IgD-negative memory B cell (primary cell): ENCODE measurements around the gene KSR1. TPM values are rescaled to one million over a fixed set of nuclear protein-coding genes. Genes with fewer than 3 reads are reported as not detected.
"Not testable (repeated sequence)": the region's sequence is repeated elsewhere in the genome, so short reads cannot be mapped to it uniquely, and the experiment has no call there.

ENCODE experiments used
- H3K27ac Mint-ChIP-seq, 3 donors: one replicate each; pipeline ENCODE4 v1.8.0; 2020 to 2022; ENCODE audit warnings: mild to moderate bottlenecking in 3 of 3, mixed read lengths in 3 of 3, moderate library complexity in 1 of 3
- H3K27me3 Mint-ChIP-seq: one replicate; pipeline ENCODE4 v1.8.0; 2021; ENCODE audit warnings: mixed read lengths
- H3K36me3 Mint-ChIP-seq: one replicate; pipeline ENCODE4 v1.8.0; 2020; ENCODE audit warnings: mild to moderate bottlenecking, mixed read lengths
- H3K4me1 Mint-ChIP-seq, 3 donors: one replicate each; pipeline ENCODE4 v1.8.0; 2020 to 2022; ENCODE audit warnings: mixed read lengths in 3 of 3, mild to moderate bottlenecking in 1 of 3
- H3K4me3 Mint-ChIP-seq, 4 donors: one replicate each; pipeline ENCODE4 v1.8.0; 2020 to 2022; ENCODE audit warnings: mild to moderate bottlenecking in 4 of 4, mixed read lengths in 4 of 4, moderate library complexity in 3 of 4
- H3K9me3 Mint-ChIP-seq, 3 donors: one replicate each; pipeline ENCODE4 v1.8.0; 2020 to 2021; ENCODE audit warnings: mixed read lengths in 3 of 3, mild to moderate bottlenecking in 1 of 3
- polyA plus RNA-seq: library from polyadenylated mRNA; unstranded; fragments of 300-500 nt; fragmentation: Illumina TruSeq; gene quantifications from one replicate; pipeline ENCODE4 v1.2.3, GENCODE V29; 2021

Gene KSR1
- polyA plus RNA-seq, 1 donor from 2014 or later, result 2.1 TPM

DNA sequence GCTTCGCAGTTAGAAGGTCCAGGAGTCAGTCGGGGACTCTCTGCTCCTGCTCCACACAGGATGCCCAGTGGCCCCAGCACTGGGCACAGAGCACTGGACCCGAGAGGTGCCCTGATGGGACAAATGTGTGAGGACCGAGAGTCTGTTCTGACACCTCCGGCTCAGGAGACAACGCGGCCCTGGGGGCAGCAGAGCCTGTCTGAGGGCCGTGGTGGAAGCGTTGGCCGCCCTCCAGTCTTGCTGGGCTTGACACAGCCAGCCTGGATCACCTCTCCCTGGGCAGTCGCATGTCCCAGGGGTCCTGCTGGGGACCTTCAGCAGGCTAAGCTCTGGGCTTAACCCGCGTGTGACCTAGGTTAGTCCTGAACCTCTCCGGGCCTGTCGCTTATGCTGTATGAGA, 197.9 kb downstream of the KSR1 start:
- Mint-ChIP-seq H3K27ac (no peak overlapping the region), H3K4me3 (no peak overlapping the region), H3K36me3 (no peaks in the 10 kb centered on the region), H3K4me1 (peaks cover 5 to 10% (median 8%) of the 10 kb centered on the region in 3 donors), H3K27me3 (no peaks in the 10 kb centered on the region), H3K9me3 (no peaks in the 10 kb centered on the region)

DNA sequence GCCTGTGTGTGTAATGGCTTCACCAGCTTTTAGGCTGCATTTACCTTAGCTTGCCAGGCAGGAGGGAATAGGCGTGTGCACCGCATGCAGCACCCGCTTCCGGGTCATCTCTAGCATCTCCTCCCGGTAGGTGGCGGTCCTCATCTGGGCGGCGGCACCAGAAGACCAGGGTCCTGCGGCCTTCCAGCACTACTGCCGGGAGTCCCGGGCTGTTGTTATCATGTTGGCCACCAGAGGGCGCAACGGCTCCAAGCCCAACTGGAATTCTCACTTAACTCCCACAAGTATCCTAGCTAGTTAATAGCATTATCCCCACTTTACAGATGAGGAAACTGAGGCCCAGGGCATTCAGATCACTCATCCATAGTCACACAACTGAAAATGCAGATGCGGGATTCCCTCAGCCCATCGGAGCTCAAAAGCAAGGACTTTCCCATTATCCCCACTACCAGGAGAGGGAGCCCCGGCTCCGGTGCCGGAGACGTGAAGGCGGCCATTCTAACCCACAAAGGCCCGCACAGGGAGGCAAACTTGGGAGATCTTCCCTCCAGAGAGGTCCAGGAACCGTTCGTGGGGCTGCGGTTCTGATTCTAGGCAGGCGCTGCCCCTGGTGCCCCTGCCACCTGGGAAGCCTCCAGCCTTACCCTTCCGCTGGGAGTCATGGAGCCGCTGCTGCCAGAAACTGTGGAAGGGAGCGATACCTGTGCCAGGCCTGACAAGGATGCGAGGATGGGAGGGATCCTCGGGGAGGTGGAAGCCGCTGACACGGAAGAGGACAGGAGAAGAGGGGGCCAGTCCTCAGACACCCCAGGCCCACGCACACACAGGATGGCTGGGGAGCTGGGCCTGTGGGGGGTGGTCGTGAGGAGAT, 198.6 kb downstream of the KSR1 start:
- Mint-ChIP-seq H3K27ac (peak overlapping the region in 1 of 3 donors; percentile 85), H3K36me3 (no peaks in the 10 kb centered on the region), H3K27me3 (no peaks in the 10 kb centered on the region), H3K4me3 (no peak overlapping the region), H3K9me3 (no peaks in the 10 kb centered on the region), H3K4me1 (peaks cover 5 to 10% (median 8%) of the 10 kb centered on the region in 3 donors)

DNA sequence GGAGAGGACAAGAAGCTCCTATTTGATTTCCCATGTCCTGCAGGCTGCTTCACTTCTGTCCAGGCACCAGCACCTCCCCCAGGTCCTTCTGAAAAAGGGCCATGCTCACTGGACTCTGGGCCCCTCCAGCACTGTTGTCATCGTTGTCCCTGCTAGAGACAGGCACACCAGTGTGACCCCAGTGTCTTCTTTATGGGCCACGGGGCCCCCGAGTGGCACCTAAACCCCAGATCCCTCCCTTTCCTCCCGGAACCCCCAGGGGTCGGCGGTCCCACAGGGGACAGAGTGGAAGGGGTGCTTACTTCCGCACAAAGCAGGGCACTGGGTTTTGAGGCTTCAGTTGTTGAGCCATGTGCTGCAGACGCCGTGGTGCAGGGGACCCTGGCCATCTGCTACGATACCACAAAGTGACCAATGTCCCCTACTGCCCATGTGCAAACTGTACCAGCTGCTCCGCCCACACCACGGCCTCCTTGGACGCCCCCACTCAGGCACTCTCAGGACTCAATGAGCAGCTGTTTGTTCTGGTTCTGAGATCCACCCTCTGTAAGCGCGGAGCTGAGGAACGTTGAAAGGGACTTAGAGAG, 199.4 kb downstream of the KSR1 start:
- H3K27ac Mint-ChIP-seq, H3K4me3 Mint-ChIP-seq, H3K4me1 Mint-ChIP-seq, H3K9me3 Mint-ChIP-seq, H3K36me3 Mint-ChIP-seq, H3K27me3 Mint-ChIP-seq: not testable (repeated sequence)

DNA sequence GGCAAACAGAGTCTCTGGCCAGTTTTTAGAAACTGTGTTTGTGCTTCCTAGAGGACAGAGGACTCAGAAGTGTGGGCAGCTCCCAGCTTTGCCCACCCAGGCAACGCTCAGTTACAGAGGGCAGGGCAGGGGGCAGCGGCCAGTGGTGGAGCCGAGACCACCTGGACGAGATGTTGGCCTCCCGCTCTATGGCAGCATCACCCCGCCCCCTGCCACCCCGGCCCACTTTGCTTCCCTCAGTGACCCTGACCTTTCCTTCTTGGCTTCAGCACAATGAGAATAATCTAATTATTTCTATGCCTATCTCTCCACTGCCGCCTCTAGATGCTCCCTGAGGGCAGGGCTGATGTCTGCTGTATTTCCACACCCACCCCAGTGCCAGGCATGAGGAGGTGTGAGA, 200.4 kb downstream of the KSR1 start:
- H3K27me3 Mint-ChIP-seq, H3K9me3 Mint-ChIP-seq, H3K4me1 Mint-ChIP-seq, H3K36me3 Mint-ChIP-seq, H3K4me3 Mint-ChIP-seq: not testable (repeated sequence)
- peak overlapping the region in 1 of 3 donors; percentile 67 for H3K27ac Mint-ChIP-seq

DNA sequence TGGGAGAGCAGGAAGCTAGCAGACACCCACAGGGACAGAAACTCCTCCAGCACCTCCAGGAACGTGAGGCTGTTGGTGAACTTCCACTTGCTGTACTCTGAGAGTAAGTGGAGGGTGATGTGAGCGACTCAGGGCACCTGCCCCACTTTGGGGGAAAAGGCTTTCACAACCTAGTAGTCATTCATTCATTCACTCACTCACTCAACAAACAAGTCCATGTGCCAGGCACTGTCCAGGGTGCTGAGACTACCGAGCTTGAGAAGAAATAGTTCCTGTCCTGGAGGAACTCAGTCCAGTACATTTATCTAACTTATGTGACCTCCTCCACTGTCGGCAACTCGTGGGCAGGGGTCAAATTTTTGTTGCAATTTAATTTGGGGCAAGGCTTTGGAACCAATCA, 201.4 kb downstream of the KSR1 start:
- Mint-ChIP-seq H3K9me3 (no peaks in the 10 kb centered on the region), H3K4me3 (no peak overlapping the region), H3K36me3 (no peaks in the 10 kb centered on the region), H3K4me1 (peaks cover 5 to 6% (median 5%) of the 10 kb centered on the region in 3 donors), H3K27ac (no peak overlapping the region), H3K27me3 (no peaks in the 10 kb centered on the region)

DNA sequence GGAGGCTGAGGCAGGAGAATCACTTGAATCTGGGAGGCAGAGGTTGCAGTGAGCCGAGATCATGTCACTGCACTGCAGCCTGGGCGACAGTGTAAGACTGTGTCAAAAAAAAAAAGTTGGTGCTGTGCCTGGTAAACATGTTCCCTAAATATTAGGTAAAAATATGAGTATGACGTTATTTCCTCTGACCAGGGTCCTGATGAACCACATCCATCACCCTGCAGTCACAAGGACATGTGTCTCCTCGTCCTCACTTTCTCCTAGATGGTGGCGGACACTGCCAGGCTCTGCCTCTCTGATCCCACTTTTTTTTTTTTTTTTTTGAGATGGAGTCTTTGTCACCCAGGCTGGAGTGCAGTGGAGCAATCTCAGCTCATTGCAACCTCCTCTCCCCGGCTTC, 203.4 kb downstream of the KSR1 start:
- H3K36me3 Mint-ChIP-seq, result no peaks in the 10 kb centered on the region
- no peak overlapping the region for H3K27ac Mint-ChIP-seq
- no peaks in the 10 kb centered on the region for H3K9me3 Mint-ChIP-seq
- no peaks in the 10 kb centered on the region for H3K27me3 Mint-ChIP-seq
- peaks cover 2% of the 10 kb centered on the region in 3 donors for H3K4me1 Mint-ChIP-seq
- no peak overlapping the region for H3K4me3 Mint-ChIP-seq

DNA sequence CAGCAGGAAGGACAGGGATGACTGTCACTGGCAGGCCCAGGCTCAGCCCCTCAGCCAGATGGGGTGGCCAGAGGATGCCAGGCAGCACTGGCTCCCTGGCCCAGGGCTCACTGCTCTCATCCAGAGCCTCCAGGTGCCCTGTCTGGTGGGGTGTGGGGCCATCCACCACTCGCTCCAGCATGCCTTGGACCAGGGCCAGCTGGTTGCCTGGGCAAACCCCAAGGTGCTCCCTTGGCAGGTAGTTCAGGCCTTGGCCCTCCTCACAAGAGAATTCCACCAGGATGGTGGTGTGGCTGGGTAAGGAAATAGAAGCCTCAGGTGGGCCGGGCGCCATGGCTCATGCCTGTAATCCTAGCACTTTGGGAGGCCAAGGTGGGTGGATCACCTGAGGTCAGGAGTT, 204.2 kb downstream of the KSR1 start:
- no peak overlapping the region for H3K27ac Mint-ChIP-seq

DNA sequence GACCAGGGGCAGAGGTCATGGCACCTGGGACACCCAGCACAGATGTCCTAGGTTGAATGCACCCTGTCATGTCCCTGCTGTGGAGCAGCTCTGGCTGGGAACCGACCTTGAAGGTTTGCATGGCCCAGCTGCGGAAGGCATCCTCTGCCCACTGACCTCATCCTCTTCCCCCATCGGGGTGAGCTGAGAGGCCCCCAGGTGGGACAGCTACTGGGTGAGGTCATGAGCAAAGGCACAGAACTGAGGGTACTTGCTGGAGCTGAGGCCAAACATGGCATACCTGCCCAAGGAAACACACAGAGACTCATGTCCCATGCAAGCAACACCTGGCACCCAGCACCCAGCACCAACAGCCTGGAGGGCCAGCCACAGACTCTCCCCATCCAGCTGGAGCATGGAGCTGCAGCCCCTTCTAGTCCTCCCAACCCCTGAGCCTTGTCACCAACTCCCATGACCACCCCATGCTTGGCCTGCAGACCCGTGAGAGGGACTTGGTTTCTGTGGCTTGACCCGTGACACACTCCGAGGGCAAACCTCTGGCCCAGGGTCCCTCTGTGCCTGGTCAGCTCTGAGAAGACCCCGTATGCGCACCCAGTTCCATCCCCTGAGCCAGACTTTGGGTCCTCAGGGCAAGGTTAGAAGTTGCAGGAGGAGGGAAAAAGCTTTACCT, 207.8 kb downstream of the KSR1 start:
- Mint-ChIP-seq H3K27ac (no peak overlapping the region), H3K9me3 (no peaks in the 10 kb centered on the region), H3K36me3 (no peaks in the 10 kb centered on the region), H3K4me3 (no peak overlapping the region), H3K27me3 (no peaks in the 10 kb centered on the region), H3K4me1 (no peaks in the 10 kb centered on the region)

More for the DNA sequence above, 204.2 kb downstream of the KSR1 start:
- H3K4me3 Mint-ChIP-seq, result no peak overlapping the region
- no peaks in the 10 kb centered on the region for H3K36me3 Mint-ChIP-seq
- H3K27me3 Mint-ChIP-seq, result no peaks in the 10 kb centered on the region
- no peaks in the 10 kb centered on the region for H3K9me3 Mint-ChIP-seq
- no peaks in the 10 kb centered on the region for H3K4me1 Mint-ChIP-seq

DNA sequence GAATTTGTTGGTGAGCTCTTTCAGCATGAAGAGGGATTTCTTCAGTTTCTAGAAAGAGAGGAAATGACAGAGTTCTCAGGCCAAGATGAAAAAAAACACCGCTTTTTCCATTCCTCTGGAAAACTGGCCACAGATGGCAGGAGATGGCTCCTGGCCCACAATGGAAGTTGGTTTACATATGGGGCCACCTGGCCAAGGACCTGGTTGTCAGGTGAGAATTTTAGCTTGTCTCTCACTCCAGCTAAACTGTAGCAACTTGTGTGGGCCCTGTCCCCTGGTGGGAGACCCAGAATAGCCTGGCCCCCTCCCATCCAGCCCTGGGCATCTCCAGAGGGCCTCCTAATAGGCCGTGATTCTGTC, 208.3 kb downstream of the KSR1 start:
- H3K4me1 Mint-ChIP-seq, result no peaks in the 10 kb centered on the region
- H3K27me3 Mint-ChIP-seq, result no peaks in the 10 kb centered on the region
- no peak overlapping the region for H3K4me3 Mint-ChIP-seq
- no peak overlapping the region for H3K27ac Mint-ChIP-seq
- H3K36me3 Mint-ChIP-seq, result no peaks in the 10 kb centered on the region
- no peaks in the 10 kb centered on the region for H3K9me3 Mint-ChIP-seq

DNA sequence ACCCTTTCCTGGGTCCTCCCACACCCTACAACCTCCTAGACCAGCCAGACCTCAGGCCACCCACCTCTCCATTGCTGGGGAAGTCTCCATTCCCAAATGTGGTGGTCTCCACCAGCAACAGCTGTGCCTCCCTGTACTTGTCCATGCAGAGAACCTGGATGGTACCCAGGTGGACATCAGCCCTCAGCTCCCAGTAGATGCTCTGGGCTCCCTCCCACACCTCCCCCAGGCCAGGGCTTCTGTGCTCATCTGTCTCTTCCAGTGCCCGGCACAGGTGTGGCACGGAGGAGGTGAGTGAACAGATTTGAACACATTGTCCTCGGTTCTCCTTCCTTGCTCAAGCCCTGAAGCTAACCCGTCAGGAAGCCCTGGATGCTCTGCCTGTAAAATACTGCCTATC, 209.3 kb downstream of the KSR1 start:
- Mint-ChIP-seq H3K9me3 (no peaks in the 10 kb centered on the region), H3K4me1 (no peaks in the 10 kb centered on the region), H3K27me3 (no peaks in the 10 kb centered on the region), H3K36me3 (no peaks in the 10 kb centered on the region), H3K27ac (peak overlapping the region in 1 of 3 donors; percentile 22), H3K4me3 (no peak overlapping the region)

DNA sequence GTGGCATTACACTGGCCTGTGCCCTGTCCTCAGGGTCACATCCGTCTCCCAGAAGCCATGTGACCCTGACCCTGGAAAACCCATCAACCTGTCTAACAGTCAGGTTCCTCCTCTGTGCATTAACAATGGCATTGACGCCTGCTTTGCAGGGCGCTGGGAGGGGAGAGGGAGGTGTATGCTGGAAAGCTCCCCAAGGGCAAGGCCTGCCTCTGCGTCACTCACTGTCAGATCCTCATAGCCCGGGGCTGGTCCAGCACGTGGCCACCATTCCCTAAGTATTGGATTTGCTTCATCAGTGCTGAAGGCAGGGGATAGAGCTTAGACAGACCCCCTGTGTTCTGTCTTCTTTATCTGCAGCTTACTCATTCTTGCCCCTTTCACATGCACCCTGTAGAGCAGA, 210.0 kb downstream of the KSR1 start:
- not testable (repeated sequence) for H3K27ac Mint-ChIP-seq, H3K4me1 Mint-ChIP-seq, H3K36me3 Mint-ChIP-seq, H3K9me3 Mint-ChIP-seq, H3K4me3 Mint-ChIP-seq, H3K27me3 Mint-ChIP-seq

DNA sequence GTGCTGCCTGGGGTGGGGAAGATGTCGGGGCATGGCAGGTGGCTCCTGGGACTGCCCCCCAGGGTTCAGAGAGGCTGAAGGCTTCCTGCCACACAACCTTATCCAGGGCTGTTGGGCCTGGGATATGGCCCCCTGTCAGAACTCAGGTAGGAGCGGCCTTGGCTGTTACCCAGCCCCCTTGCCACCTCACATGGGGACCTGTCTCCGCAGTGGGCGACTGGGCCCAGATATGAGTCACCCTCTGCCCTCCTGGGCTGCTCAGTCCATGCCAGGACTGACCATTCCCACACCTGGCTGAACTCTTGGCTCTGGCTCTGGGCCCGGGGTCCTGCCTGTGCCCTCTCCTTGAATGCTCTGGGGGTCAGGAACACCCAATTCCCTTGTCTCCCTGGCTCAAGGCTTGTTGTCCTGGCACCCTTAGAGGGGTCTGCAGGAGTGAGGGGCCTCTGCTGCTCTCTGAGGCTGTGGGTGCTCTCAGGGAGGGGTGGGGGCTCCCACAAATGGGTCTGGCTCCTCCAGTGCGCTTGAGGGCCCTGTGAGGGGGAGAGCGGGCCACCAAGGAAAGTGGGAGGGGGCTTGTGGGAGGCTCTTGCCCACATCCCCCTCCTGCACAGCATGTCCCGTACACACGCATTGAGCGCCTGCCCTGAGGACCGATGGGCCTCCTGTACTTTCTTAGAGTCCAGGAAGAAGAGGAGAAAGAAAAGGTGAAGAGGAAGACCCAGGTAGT, 210.7 kb downstream of the KSR1 start:
- no peaks in the 10 kb centered on the region for H3K9me3 Mint-ChIP-seq
- peaks cover 1% of the 10 kb centered on the region for H3K27me3 Mint-ChIP-seq
- no peaks in the 10 kb centered on the region for H3K36me3 Mint-ChIP-seq
- no peak overlapping the region for H3K4me3 Mint-ChIP-seq
- H3K27ac Mint-ChIP-seq, result no peak overlapping the region
- H3K4me1 Mint-ChIP-seq, result peaks cover 0 to 2% (median 0%) of the 10 kb centered on the region in 3 donors

DNA sequence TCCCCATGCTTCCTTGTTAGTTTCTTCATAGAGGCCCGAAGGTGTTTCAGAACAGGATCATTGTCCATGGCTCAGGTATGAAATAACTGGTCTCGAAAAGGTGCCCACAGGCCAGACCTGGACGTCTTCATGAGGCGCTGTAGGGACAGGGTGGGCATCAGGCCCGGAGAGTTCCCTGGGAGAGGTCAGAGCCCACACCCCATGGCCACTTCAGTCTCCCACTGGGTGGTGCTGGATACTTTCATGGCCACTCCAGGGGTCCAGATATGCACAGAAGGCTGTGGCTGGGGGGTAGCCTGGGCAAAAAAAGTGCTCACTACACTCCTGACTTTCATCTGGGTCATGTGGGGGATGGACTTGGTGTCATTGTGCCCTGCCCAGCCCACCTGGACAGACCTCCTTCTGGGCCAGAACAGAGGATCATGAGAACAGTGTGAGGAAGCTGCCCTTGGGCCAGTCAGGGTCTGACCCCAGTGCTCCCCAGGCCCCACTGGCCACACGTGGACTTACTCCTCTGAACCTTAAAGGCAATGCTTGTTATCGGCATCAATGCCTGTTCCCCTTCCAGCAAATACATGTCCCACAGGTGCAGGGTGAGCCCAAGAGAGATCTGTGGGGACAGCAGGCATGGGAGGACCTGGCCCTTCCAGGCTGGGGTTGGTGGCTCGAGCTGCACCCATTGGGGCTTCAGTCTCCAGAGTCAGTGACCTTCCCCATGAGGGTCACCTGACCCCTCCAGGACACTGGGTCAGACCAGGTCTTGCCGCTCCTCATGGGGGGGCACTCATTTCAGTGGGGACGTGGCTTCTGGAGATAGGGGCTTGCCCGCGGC, 211.6 kb downstream of the KSR1 start:
- Mint-ChIP-seq H3K36me3 (no peaks in the 10 kb centered on the region), H3K27ac (no peak overlapping the region), H3K4me1 (peaks cover 0 to 2% (median 0%) of the 10 kb centered on the region in 3 donors), H3K27me3 (peaks cover 1% of the 10 kb centered on the region), H3K9me3 (no peaks in the 10 kb centered on the region), H3K4me3 (no peak overlapping the region)

DNA sequence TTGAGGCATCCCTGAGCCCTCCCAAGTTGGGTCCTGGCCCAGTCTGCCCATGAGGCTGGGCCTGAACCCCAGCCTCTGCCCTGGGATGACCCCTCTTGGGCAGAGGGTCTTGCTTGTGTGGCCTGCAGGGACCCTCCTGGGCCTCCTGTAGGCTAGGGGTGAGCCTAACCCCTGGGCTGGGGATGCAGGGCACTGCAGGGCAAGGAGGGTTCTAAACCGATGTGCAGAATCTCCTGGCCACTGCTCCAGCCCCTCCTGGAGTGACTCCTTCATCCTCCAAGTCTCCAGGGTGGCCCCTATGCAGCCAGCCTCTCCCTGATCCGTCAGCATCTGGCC, 212.2 kb downstream of the KSR1 start:
- no peaks in the 10 kb centered on the region for H3K9me3 Mint-ChIP-seq
- peaks cover 1% of the 10 kb centered on the region for H3K36me3 Mint-ChIP-seq
- H3K4me3 Mint-ChIP-seq, result no peak overlapping the region

More for the DNA sequence above, 212.2 kb downstream of the KSR1 start:
- H3K4me1 Mint-ChIP-seq, result peaks cover 0 to 2% (median 0%) of the 10 kb centered on the region in 3 donors
- peaks cover 1% of the 10 kb centered on the region for H3K27me3 Mint-ChIP-seq
- H3K27ac Mint-ChIP-seq, result no peak overlapping the region
